Activated CD4-positive, alpha-beta memory T cell treated with anti-CD3 and anti-CD28 coated beads, Interleukin-2, amount 10 ng/mL, durations not matched to agents 7 days and 5 days (primary cell): ENCODE data around the gene CEP112. TPM values are rescaled to one million over a fixed set of nuclear protein-coding genes. Genes with fewer than 3 reads are reported as not detected.

ENCODE experiments used
- CTCF ChIA-PET: fragments of 350-600 bp; sonication (Branson Sonifier 250); formaldehyde crosslinking; loops from one replicate; lab custom pipeline; 2021; ENCODE audit warnings: antibody characterized with exemption, inconsistent platforms; lab: Charles Lee
- POLR2A ChIA-PET: fragments of 350-600 bp; sonication (Branson Sonifier 250); formaldehyde crosslinking; loops from one replicate; lab custom pipeline; 2021; ENCODE audit warnings: antibody characterized with exemption; lab: Charles Lee
- DNase-seq: peaks from one replicate; pipeline ENCODE4 v3.0.0-alpha.2; 2020
- H3K27ac Mint-ChIP-seq: one replicate; pipeline ENCODE4 v1.8.0; 2021; ENCODE audit warnings: mild to moderate bottlenecking, mixed read lengths
- H3K27me3 Mint-ChIP-seq: one replicate; pipeline ENCODE4 v1.8.0; 2021; ENCODE audit warnings: mixed read lengths
- H3K36me3 Mint-ChIP-seq: one replicate; pipeline ENCODE4 v1.8.0; 2021; ENCODE audit warnings: low read depth, mixed read lengths
- H3K4me1 Mint-ChIP-seq: one replicate; pipeline ENCODE4 v1.8.0; 2021; ENCODE audit warnings: mixed read lengths
- H3K4me3 Mint-ChIP-seq: one replicate; pipeline ENCODE4 v1.8.0; 2021; ENCODE audit warnings: mild to moderate bottlenecking, mixed read lengths
- H3K9me3 Mint-ChIP-seq: one replicate; pipeline ENCODE4 v1.8.0; 2021; ENCODE audit warnings: mixed read lengths
- total RNA-seq, 2 experiments: library from RNA; stranded (reverse); gene quantifications; one replicate each; pipeline ENCODE4 v1.2.3, GENCODE V29; 2021

Gene CEP112
- total RNA-seq, 2 experiments from 2014 or later, result 4.5 to 4.6 TPM

DNA sequence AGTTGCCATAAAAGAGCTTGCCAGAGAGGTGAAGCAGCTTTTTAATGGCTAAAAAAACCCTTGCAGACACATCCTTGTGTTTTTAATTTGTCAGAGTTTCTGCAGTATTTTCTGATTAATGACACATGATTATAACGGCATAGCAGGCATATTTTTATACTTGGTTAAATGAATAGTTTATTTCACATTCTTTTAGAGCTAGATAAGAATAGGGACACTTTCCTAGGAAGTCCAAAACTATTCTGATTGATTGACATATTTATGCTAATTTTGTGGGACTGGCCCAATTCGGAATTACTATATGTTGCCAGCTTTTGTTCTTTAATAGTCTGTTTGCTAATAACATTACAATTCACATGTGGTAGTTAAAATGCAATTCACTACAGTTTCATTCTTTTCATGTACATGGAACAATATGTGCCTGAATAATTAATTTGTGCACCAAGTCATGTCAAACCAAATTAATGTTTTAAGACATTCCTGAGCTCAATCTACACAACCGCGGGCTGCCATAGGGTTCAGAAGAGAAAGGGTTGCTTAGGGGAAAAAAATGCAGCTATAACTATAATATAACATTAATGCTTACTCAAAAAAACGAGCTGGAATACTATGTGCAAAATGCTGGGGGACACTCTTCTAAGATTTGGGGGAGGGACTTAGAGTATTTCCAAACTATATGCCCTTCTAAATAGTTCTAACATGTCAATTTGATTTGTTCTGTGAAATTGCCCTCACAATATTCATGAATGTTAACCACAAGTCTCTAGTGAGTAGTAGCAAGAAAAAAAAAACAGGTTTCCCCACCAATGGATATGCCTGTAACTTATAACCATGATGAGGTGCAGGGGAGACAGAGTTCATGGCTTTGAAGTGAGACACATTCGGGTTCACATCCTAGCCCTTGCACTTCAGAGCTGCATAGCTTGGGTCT is 305.4 kb downstream of the CEP112 start:
- Mint-ChIP-seq H3K36me3 (no peaks in the 10 kb centered on the region), H3K4me3 (no peak overlapping the region), H3K27me3 (no peaks in the 10 kb centered on the region), H3K27ac (no peak overlapping the region), H3K9me3 (no peaks in the 10 kb centered on the region), H3K4me1 (no peaks in the 10 kb centered on the region)
- ChIA-PET CTCF (no interaction called here), POLR2A (no interaction called here)
- no peak for DNase-seq

- no peaks in the 10 kb centered on the region for H3K36me3 Mint-ChIP-seq
- ChIA-PET POLR2A (no interaction called here), CTCF (no interaction called here)
- no peaks in the 10 kb centered on the region for H3K9me3 Mint-ChIP-seq
- DNase-seq, result no peak
- no peak overlapping the region for H3K27ac Mint-ChIP-seq
- H3K4me3 Mint-ChIP-seq, result no peak overlapping the region
- H3K4me1 Mint-ChIP-seq, result no peaks in the 10 kb centered on the region
- H3K27me3 Mint-ChIP-seq, result no peaks in the 10 kb centered on the region
Observed at GRCh38 chr17:65885541-65886312, 306.2 kb downstream of the CEP112 start.

DNA sequence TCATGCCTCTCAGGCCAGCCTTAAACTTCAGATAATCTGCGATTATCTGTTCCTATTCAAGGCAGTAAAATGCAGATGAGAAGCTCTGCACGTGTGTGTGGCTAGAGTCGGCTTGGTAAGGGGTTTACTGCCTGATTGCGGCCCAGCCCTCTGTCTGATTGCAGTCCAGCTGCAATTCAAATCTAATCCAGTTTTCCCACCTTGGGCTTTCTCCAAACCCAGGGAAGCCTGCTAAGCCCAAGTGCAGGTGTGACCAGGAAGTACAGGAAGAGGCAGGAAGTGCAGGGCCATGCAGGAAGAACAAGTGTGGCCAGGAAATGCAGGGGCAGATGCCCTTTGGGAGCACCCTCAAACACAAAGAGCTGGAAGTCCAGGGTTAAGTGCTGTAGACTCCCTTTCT is 314.9 kb downstream of the CEP112 start:
- H3K36me3 Mint-ChIP-seq, result no peaks in the 10 kb centered on the region
- ChIA-PET POLR2A (no interaction called here), CTCF (no interaction called here)
- no peak overlapping the region for H3K4me3 Mint-ChIP-seq
- H3K27me3 Mint-ChIP-seq, result peaks cover 6% of the 10 kb centered on the region
- H3K4me1 Mint-ChIP-seq, result no peaks in the 10 kb centered on the region
- H3K27ac Mint-ChIP-seq, result no peak overlapping the region
- no peak for DNase-seq
- peaks cover 2% of the 10 kb centered on the region for H3K9me3 Mint-ChIP-seq

DNA sequence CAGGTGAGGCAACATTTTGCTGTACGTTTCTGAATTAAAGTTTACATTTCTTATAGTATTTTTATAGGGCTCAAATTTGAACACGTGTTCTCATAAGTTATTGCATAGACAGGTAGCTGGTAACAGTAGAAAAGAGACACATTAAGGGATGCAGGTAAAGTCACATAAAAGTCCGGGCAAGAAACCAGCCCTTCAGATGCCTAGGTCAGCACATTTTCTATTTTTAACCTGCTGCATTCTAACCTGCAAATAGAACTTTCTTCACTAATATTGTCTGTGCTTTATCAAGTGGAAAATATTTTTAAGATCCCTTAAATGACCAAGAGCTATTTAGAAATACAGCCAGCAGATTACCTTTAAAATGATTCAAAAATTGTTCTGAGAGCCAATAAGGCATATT is 323.1 kb downstream of the CEP112 start:
- ChIA-PET POLR2A (no interaction called here), CTCF (no interaction called here)
- DNase-seq, result no peak
- Mint-ChIP-seq H3K36me3 (no peaks in the 10 kb centered on the region), H3K27me3 (peaks cover 3% of the 10 kb centered on the region), H3K4me3 (no peak overlapping the region), H3K4me1 (no peaks in the 10 kb centered on the region), H3K9me3 (no peaks in the 10 kb centered on the region), H3K27ac (no peak overlapping the region)

DNA sequence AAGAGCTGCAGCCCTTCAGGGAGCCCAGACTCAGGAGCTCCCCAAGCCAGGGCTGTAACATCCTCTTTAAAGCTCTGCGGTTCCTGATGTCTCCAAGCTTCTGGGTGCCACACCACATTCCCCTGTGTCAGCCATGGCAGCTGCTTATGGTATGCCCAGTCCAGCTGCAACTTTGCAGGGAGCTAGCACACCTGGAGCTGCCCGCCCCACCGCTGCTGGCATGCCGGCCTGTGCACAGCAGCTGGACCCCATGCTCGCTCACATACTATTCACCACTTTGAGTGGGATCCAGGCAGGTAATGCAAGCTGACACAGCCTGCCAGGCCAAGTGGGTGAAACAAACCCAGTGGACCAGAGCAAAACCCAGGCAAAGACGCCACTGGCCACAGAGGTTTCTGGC is 324.9 kb downstream of the CEP112 start:
- CTCF ChIA-PET, result interaction anchor here (1.5 kb wide), 1 partner anchor 12 kb away, joined by 3 read pairs; no protein-coding TSS in a partner anchor
- Mint-ChIP-seq H3K27me3 (no peaks in the 10 kb centered on the region), H3K4me1 (no peaks in the 10 kb centered on the region), H3K27ac (no peak overlapping the region), H3K9me3 (no peaks in the 10 kb centered on the region), H3K36me3 (no peaks in the 10 kb centered on the region), H3K4me3 (no peak overlapping the region)
- no peak for DNase-seq
- POLR2A ChIA-PET, result no interaction called here

DNA sequence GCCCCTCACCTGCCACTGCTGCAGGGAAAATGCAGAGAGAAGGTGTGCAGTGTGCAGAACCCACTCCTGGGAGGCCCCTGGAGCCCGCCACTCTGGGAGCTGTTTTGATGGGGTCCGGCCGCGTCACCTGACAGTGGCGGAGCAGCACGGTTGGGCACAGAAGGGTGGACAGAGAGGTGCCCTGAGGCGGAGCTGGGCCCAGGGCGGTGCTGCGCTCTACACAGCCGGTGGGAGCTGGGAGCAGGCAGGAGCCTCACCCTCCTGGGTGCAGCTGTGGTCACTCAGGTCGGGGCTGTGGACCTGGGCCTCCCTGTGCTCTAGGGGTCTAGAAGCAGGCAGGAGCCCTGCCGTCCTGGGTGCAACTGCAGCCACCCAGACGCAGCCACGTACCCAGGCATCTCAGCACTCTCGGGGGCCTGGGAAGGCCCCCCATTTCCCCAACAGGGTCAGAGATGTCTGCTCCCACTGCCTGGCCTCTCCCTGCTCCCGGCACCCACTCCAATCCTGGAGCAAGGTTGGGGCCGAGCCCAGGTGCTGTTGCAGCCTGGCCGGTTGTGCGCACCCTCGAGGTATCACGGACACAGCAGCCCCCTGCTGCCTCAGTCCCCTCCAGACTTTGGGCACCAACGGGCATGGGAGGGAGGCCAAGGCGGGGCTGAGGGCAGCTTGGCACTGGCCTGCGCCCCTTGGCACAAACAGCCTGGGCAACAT is 326.1 kb downstream of the CEP112 start:
- Mint-ChIP-seq H3K27ac (no peak overlapping the region), H3K27me3 (peaks cover 2% of the 10 kb centered on the region), H3K4me1 (no peaks in the 10 kb centered on the region), H3K36me3 (no peaks in the 10 kb centered on the region), H3K9me3 (no peaks in the 10 kb centered on the region), H3K4me3 (no peak overlapping the region)
- no peak for DNase-seq
- POLR2A ChIA-PET, result no interaction called here
- CTCF ChIA-PET, result no interaction called here

DNA sequence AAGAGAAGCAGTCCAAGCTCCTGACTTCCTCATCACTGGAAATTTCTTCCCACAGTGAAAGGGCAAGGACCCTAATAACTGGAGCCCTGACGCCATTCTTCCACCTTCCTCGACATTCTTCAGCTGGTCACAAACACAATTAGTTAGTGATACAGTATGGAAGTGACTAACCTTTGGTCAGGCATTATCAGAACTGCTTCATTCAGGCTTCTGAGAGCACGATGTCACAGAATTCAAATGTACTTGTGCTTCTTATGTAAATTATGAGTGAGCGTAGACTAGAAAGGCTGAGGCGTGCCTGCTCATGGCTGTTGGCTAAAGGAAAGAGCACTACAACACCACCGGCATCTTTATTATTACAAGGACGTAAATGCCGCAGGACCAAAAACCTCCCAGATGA is 327.5 kb downstream of the CEP112 start:
- no peak overlapping the region for H3K4me3 Mint-ChIP-seq
- H3K27me3 Mint-ChIP-seq, result peaks cover 5% of the 10 kb centered on the region
- DNase-seq, result no peak
- no peaks in the 10 kb centered on the region for H3K36me3 Mint-ChIP-seq
- POLR2A ChIA-PET, result no interaction called here
- CTCF ChIA-PET, result no interaction called here
- no peak overlapping the region for H3K27ac Mint-ChIP-seq
- no peaks in the 10 kb centered on the region for H3K4me1 Mint-ChIP-seq
- H3K9me3 Mint-ChIP-seq, result no peaks in the 10 kb centered on the region

- no peak overlapping the region for H3K27ac Mint-ChIP-seq
- DNase-seq, result no peak
- POLR2A ChIA-PET, result no interaction called here
Observed at GRCh38 chr17:65857718-65858117, 334.2 kb downstream of the CEP112 start.

GRCh38 chr17:65856865-65857264 is 335.1 kb downstream of the CEP112 start:
- H3K27ac Mint-ChIP-seq, result no peak overlapping the region
- H3K36me3 Mint-ChIP-seq, result no peaks in the 10 kb centered on the region
- POLR2A ChIA-PET, result no interaction called here
- no peaks in the 10 kb centered on the region for H3K4me1 Mint-ChIP-seq
- H3K9me3 Mint-ChIP-seq, result no peaks in the 10 kb centered on the region
- DNase-seq, result no peak
- H3K4me3 Mint-ChIP-seq, result no peak overlapping the region
- H3K27me3 Mint-ChIP-seq, result peaks cover 5% of the 10 kb centered on the region
- CTCF ChIA-PET, result no interaction called here

More at GRCh38 chr17:65857718-65858117, 334.2 kb downstream of the CEP112 start:
- Mint-ChIP-seq H3K4me3 (no peak overlapping the region), H3K27me3 (peaks cover 5% of the 10 kb centered on the region), H3K9me3 (no peaks in the 10 kb centered on the region), H3K36me3 (no peaks in the 10 kb centered on the region), H3K4me1 (no peaks in the 10 kb centered on the region)
- CTCF ChIA-PET, result no interaction called here

- no peaks in the 10 kb centered on the region for H3K9me3 Mint-ChIP-seq
- peaks cover 1% of the 10 kb centered on the region for H3K27me3 Mint-ChIP-seq
Observed at GRCh38 chr17:65855675-65856074, 336.3 kb downstream of the CEP112 start.

GRCh38 chr17:65855245-65855644 is 336.7 kb downstream of the CEP112 start:
- no peaks in the 10 kb centered on the region for H3K9me3 Mint-ChIP-seq
- H3K27me3 Mint-ChIP-seq, result no peaks in the 10 kb centered on the region
- ChIA-PET CTCF (no interaction called here), POLR2A (no interaction called here)
- H3K4me1 Mint-ChIP-seq, result peaks cover 2% of the 10 kb centered on the region
- no peaks in the 10 kb centered on the region for H3K36me3 Mint-ChIP-seq
- no peak for DNase-seq
- H3K27ac Mint-ChIP-seq, result no peak overlapping the region
- H3K4me3 Mint-ChIP-seq, result no peak overlapping the region

More at GRCh38 chr17:65855675-65856074, 336.3 kb downstream of the CEP112 start:
- POLR2A ChIA-PET, result no interaction called here
- no peak overlapping the region for H3K27ac Mint-ChIP-seq
- no peak overlapping the region for H3K4me3 Mint-ChIP-seq
- no peak for DNase-seq
- CTCF ChIA-PET, result no interaction called here
- H3K4me1 Mint-ChIP-seq, result no peaks in the 10 kb centered on the region
- H3K36me3 Mint-ChIP-seq, result no peaks in the 10 kb centered on the region

GRCh38 chr17:65853816-65854215 is 338.1 kb downstream of the CEP112 start:
- Mint-ChIP-seq H3K27ac (no peak overlapping the region), H3K4me3 (no peak overlapping the region), H3K27me3 (no peaks in the 10 kb centered on the region), H3K36me3 (no peaks in the 10 kb centered on the region), H3K4me1 (peaks cover 3% of the 10 kb centered on the region), H3K9me3 (no peaks in the 10 kb centered on the region)
- DNase-seq, result no peak
- ChIA-PET CTCF (no interaction called here), POLR2A (no interaction called here)

DNA sequence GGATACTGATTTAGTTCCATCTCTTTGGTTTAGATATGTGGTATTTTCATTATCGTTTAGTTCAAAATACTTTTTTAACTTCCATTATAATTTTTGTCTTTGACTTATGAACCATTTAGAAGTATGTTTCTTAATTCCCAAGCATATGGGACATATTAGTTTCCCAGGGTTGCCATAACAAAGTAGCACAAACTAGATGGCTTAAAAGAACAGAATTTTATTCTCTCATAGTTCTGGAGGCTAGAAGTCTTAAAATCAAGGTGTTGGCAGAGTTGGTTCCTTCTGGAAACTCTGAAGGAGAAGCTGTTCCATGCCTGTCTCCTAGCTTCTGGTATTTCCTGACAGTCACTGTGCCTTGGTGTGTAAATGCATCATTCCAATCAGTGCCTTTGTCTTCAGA is 339.0 kb downstream of the CEP112 start:
- no peaks in the 10 kb centered on the region for H3K27me3 Mint-ChIP-seq
- H3K36me3 Mint-ChIP-seq, result no peaks in the 10 kb centered on the region
- ChIA-PET POLR2A (no interaction called here), CTCF (no interaction called here)
- H3K9me3 Mint-ChIP-seq, result no peaks in the 10 kb centered on the region
- DNase-seq, result no peak
- H3K4me1 Mint-ChIP-seq, result peaks cover 3% of the 10 kb centered on the region
- no peak overlapping the region for H3K27ac Mint-ChIP-seq
- H3K4me3 Mint-ChIP-seq, result no peak overlapping the region
